Measurements from ENCODE around the gene PLSCR1. TPM values are rescaled to one million over a fixed set of nuclear protein-coding genes. Genes with fewer than 3 reads are reported as not detected.
A peak's percentile ranks its signal among the peaks of the same experiment; 100 is the strongest.
"Not testable (repeated sequence)": the region's sequence is repeated elsewhere in the genome, so short reads cannot be mapped to it uniquely, and the experiment has no call there.

Gene PLSCR1
- total and polyA plus RNA-seq, 5 donors, result 20.8 to 66.9 (median 32.7) TPM

GRCh38 chr3:146537603-146538002 lies 6.8 kb downstream of the PLSCR1 start:
- intact Hi-C loops (cut with DNase I), result no loop called here
- H3K27ac ChIP-seq (ENCODE audit: low read length), result peak overlapping the region; percentile 45
- H3K9me3 ChIP-seq (ENCODE audit: control insufficient read depth, low read length), result no peaks in the 10 kb centered on the region
- peaks cover 6% of the 10 kb centered on the region for H3K4me1 ChIP-seq (ENCODE audit: control insufficient read depth, insufficient read depth, low read length)
- DNase-seq, result no peak
- H3K27me3 ChIP-seq (ENCODE audit: control insufficient read depth, insufficient read depth), result no peaks in the 10 kb centered on the region
- H3K4me3 ChIP-seq (ENCODE audit: low read length), result no peak overlapping the region
- no peak for ATAC-seq
- 69% methylated on average over 3 of the region's 3 CpGs for WGBS

- peaks cover 6% of the 10 kb centered on the region for H3K4me1 ChIP-seq (ENCODE audit: control insufficient read depth, insufficient read depth, low read length)
- no peak overlapping the region for H3K4me3 ChIP-seq (ENCODE audit: low read length)
- H3K9me3 ChIP-seq (ENCODE audit: control insufficient read depth, low read length), result no peaks in the 10 kb centered on the region
- ATAC-seq, result peak; percentile 72 to 88
- peak overlapping the region; percentile 83 for H3K27ac ChIP-seq (ENCODE audit: low read length)
- peak in 1 of 3 donors; percentile 55 for DNase-seq
- intact Hi-C loops (cut with DNase I), result no loop called here
- no peaks in the 10 kb centered on the region for H3K27me3 ChIP-seq (ENCODE audit: control insufficient read depth, insufficient read depth)
These were observed 7.7 kb downstream of the PLSCR1 start for GRCh38 chr3:146536681-146537080.

- WGBS, result 45% methylated on average over 2 of the region's 2 CpGs
- intact Hi-C loops (cut with DNase I), result no loop called here
- ATAC-seq (no peak), DNase-seq (no peak)
- no peak overlapping the region for H3K27ac ChIP-seq (ENCODE audit: low read length)
- peaks cover 8% of the 10 kb centered on the region for H3K4me1 ChIP-seq (ENCODE audit: control insufficient read depth, insufficient read depth, low read length)
- no peak overlapping the region for H3K4me3 ChIP-seq (ENCODE audit: low read length)
- H3K9me3 ChIP-seq (ENCODE audit: control insufficient read depth, low read length), result no peaks in the 10 kb centered on the region
- H3K27me3 ChIP-seq (ENCODE audit: control insufficient read depth, insufficient read depth), result no peaks in the 10 kb centered on the region
These were observed 12.0 kb downstream of the PLSCR1 start for GRCh38 chr3:146532406-146532805.

- intact Hi-C loops (cut with DNase I), result no loop called here
- ATAC-seq, result peak in 1 of 2 donors; percentile 55
- 48% methylated on average over 2 of the region's 2 CpGs for WGBS
These were observed 13.8 kb downstream of the PLSCR1 start for GRCh38 chr3:146530609-146531008.

GRCh38 chr3:146529021-146529420 lies 15.4 kb downstream of the PLSCR1 start:
- no peak for DNase-seq
- no peak overlapping the region for H3K4me3 ChIP-seq (ENCODE audit: low read length)
- no peaks in the 10 kb centered on the region for H3K9me3 ChIP-seq (ENCODE audit: control insufficient read depth, low read length)
- WGBS, result 67% methylated on average over 2 of the region's 2 CpGs
- intact Hi-C loops (cut with DNase I), result no loop called here
- no peak overlapping the region for H3K27ac ChIP-seq (ENCODE audit: low read length)
- no peaks in the 10 kb centered on the region for H3K27me3 ChIP-seq (ENCODE audit: control insufficient read depth, insufficient read depth)
- ATAC-seq, result no peak
- H3K4me1 ChIP-seq (ENCODE audit: control insufficient read depth, insufficient read depth, low read length), result peaks cover 5% of the 10 kb centered on the region

More at GRCh38 chr3:146530609-146531008, 13.8 kb downstream of the PLSCR1 start:
- no peak overlapping the region for H3K4me3 ChIP-seq (ENCODE audit: low read length)
- peaks cover 3% of the 10 kb centered on the region for H3K4me1 ChIP-seq (ENCODE audit: control insufficient read depth, insufficient read depth, low read length)
- H3K9me3 ChIP-seq (ENCODE audit: control insufficient read depth, low read length), result no peaks in the 10 kb centered on the region
- no peak overlapping the region for H3K27ac ChIP-seq (ENCODE audit: low read length)
- DNase-seq, result no peak
- H3K27me3 ChIP-seq (ENCODE audit: control insufficient read depth, insufficient read depth), result no peaks in the 10 kb centered on the region

- ATAC-seq (no peak), DNase-seq (peak in 1 of 3 donors; percentile 38)
- intact Hi-C loops (cut with DNase I), result no loop called here
- Histone ChIP-seq H3K4me1 (ENCODE audit: control insufficient read depth, insufficient read depth, low read length) (peaks cover 2% of the 10 kb centered on the region), H3K27me3 (ENCODE audit: control insufficient read depth, insufficient read depth) (no peaks in the 10 kb centered on the region), H3K9me3 (ENCODE audit: control insufficient read depth, low read length) (no peaks in the 10 kb centered on the region), H3K4me3 (ENCODE audit: low read length) (no peak overlapping the region), H3K27ac (ENCODE audit: low read length) (no peak overlapping the region)
- 40% methylated on average over 2 of the region's 2 CpGs for WGBS
These were observed 19.4 kb downstream of the PLSCR1 start for GRCh38 chr3:146524961-146525360.

- DNase-seq (no peak), ATAC-seq (no peak)
- intact Hi-C loops (cut with DNase I), result no loop called here
- Histone ChIP-seq H3K27me3 (ENCODE audit: control insufficient read depth, insufficient read depth) (no peaks in the 10 kb centered on the region), H3K27ac (ENCODE audit: low read length) (no peak overlapping the region), H3K9me3 (ENCODE audit: control insufficient read depth, low read length) (no peaks in the 10 kb centered on the region), H3K4me3 (ENCODE audit: low read length) (no peak overlapping the region), H3K4me1 (ENCODE audit: control insufficient read depth, insufficient read depth, low read length) (peaks cover 2% of the 10 kb centered on the region)
- 75% methylated on average over 4 of the region's 4 CpGs for WGBS
These were observed 20.9 kb downstream of the PLSCR1 start for GRCh38 chr3:146523531-146523930.

- DNase-seq; H3K27ac ChIP-seq (ENCODE audit: low read length); H3K4me1 ChIP-seq (ENCODE audit: control insufficient read depth, insufficient read depth, low read length); intact Hi-C loops (cut with DNase I); H3K27me3 ChIP-seq (ENCODE audit: control insufficient read depth, insufficient read depth); ATAC-seq; H3K4me3 ChIP-seq (ENCODE audit: low read length); H3K9me3 ChIP-seq (ENCODE audit: control insufficient read depth, low read length): not testable (repeated sequence)
- WGBS, result 86% methylated on average over 17 of the region's 17 CpGs
These were observed 21.9 kb downstream of the PLSCR1 start for GRCh38 chr3:146522174-146523158.

- no peak overlapping the region for H3K4me3 ChIP-seq (ENCODE audit: low read length)
- intact Hi-C loops (cut with DNase I), result no loop called here
- H3K9me3 ChIP-seq (ENCODE audit: control insufficient read depth, low read length), result no peaks in the 10 kb centered on the region
- DNase-seq, result no peak
- ATAC-seq, result no peak
- WGBS, result 94% methylated on average over 1 of the region's 1 CpG
- H3K27ac ChIP-seq (ENCODE audit: low read length), result no peak overlapping the region
- H3K27me3 ChIP-seq (ENCODE audit: control insufficient read depth, insufficient read depth), result no peaks in the 10 kb centered on the region
- peaks cover 4% of the 10 kb centered on the region for H3K4me1 ChIP-seq (ENCODE audit: control insufficient read depth, insufficient read depth, low read length)
These were observed 23.0 kb downstream of the PLSCR1 start for GRCh38 chr3:146521394-146521793.

GRCh38 chr3:146519810-146520209 lies 24.6 kb downstream of the PLSCR1 start:
- DNase-seq (no peak), ATAC-seq (peak in 1 of 2 donors; percentile 72)
- intact Hi-C loops (cut with DNase I), result no loop called here
- H3K9me3 ChIP-seq (ENCODE audit: control insufficient read depth, low read length), result no peaks in the 10 kb centered on the region
- peaks cover 2% of the 10 kb centered on the region for H3K4me1 ChIP-seq (ENCODE audit: control insufficient read depth, insufficient read depth, low read length)
- no peaks in the 10 kb centered on the region for H3K27me3 ChIP-seq (ENCODE audit: control insufficient read depth, insufficient read depth)
- no peak overlapping the region for H3K4me3 ChIP-seq (ENCODE audit: low read length)
- H3K27ac ChIP-seq (ENCODE audit: low read length), result no peak overlapping the region

- DNase-seq (no peak), ATAC-seq (peak; percentile 68 to 75)
- intact Hi-C loops (cut with DNase I), result no loop called here
- 71% methylated on average over 4 of the region's 4 CpGs for WGBS
- Histone ChIP-seq H3K27ac (ENCODE audit: low read length) (no peak overlapping the region), H3K4me1 (ENCODE audit: control insufficient read depth, insufficient read depth, low read length) (peaks cover 2% of the 10 kb centered on the region), H3K4me3 (ENCODE audit: low read length) (no peak overlapping the region), H3K9me3 (ENCODE audit: control insufficient read depth, low read length) (no peaks in the 10 kb centered on the region), H3K27me3 (ENCODE audit: control insufficient read depth, insufficient read depth) (no peaks in the 10 kb centered on the region)
These were observed 26.5 kb downstream of the PLSCR1 start for GRCh38 chr3:146517684-146518435.
